C4-2B (cell line): ENCODE measurements around the gene SLC22A25.

Experiments
- H3K27ac ChIP-seq: fragments of 450-650 bp; 2 replicates; pipeline ENCODE4 v1.5.1; 2017
- CTCF ChIP-seq: fragments of 450-650 bp; conservative IDR thresholded peaks from 2 replicates; pipeline ENCODE4 v1.5.1; 2017; ENCODE audit warnings: mild to moderate bottlenecking
- ZFX ChIP-seq: fragments of 450-650 bp; IDR thresholded peaks from 2 replicates; pipeline ENCODE4 v1.6.1; 2017

The SLC22A25 gene

GRCh38 chr11:63227521-63228107 is 15.8 kb downstream of the SLC22A25 start:
- TF ChIP-seq ZFX (no peak), CTCF (no peak)

GRCh38 chr11:63226488-63227114 is 16.8 kb downstream of the SLC22A25 start:
- TF ChIP-seq ZFX: no peak
- TF ChIP-seq CTCF: no peak
- H3K27ac ChIP-seq: no peak overlapping the region

More at GRCh38 chr11:63227521-63228107, 15.8 kb downstream of the SLC22A25 start:
- H3K27ac ChIP-seq: no peak overlapping the region

- TF ChIP-seq CTCF (no peak), ZFX (no peak)
- no peak overlapping the region for H3K27ac ChIP-seq
Measured at GRCh38 chr11:63214093-63214492, 29.3 kb downstream of the SLC22A25 start.

- H3K27ac ChIP-seq: no peak overlapping the region
- TF ChIP-seq CTCF (peak; percentile 82), ZFX (no peak)
Measured at GRCh38 chr11:63212742-63213141, 30.7 kb downstream of the SLC22A25 start.

- no peak for TF ChIP-seq ZFX
- TF ChIP-seq CTCF: no peak
- H3K27ac ChIP-seq: no peak overlapping the region
Measured at GRCh38 chr11:63210111-63210510, 33.3 kb downstream of the SLC22A25 start.
